ENCODE measurements around the gene UXS1.

DNA sequence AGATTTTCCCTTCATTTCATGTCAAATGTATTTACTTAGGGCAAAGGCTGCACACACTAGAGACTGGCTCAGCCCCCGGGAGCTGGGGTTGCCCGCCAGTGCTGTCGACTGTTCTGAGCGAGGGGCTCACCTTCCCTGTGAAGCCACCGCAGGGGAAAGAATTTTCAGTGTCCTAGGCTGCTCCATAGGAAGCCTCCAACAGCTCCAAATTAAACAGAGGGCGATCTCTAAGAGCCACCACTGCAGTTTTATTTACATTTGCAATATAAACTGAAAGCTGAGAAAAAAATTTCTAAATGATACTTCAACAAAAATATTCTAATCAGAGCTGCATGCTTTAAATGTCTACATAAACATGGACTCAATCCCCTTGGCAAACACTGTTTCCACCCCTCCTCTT is 54.0 kb downstream of the UXS1 start:
- no peak for TF ChIP-seq CTCF (IDR thresholded peaks at IDR 0.05; ENCODE audit: insufficient read depth, low read depth, low read length)
- TF ChIP-seq EZH2 (IDR thresholded peaks at IDR 0.05; ENCODE audit: insufficient read depth, low read length) = no peak
